Left lung (tissue), 10 donors: ENCODE measurements around the gene NEK5. TPM values are rescaled to one million over a fixed set of nuclear protein-coding genes. Genes with fewer than 3 reads are reported as not detected.

Experiments used
- ATAC-seq: fragments of 200-7000 bp; cut with Tn5 transposase; one replicate; pipeline ENCODE4 v1.9.1; 2020; ENCODE audit warnings: moderate library complexity
- DNase-seq, 4 donors: peaks; one replicate each; pipeline ENCODE4 v3.0.0-alpha.2; 2013 to 2020
- H3K27ac ChIP-seq, 2 donors: fragments of 200-600 bp; sonication (generic) in 1 of 2; one replicate each; pipeline versions ENCODE4 v1.5.0 to v1.8.0; 2020 to 2021
- H3K27me3 ChIP-seq, 2 donors: fragments of 200-600 bp; sonication (generic) in 1 of 2; one replicate each; pipeline versions ENCODE4 v1.5.0 to v1.8.0; 2020 to 2021
- H3K36me3 ChIP-seq, 2 donors: fragments of 200-600 bp; sonication (generic) in 1 of 2; one replicate each; pipeline versions ENCODE4 v1.5.0 to v1.8.0; 2020 to 2021
- H3K4me1 ChIP-seq, 2 donors: fragments of 200-600 bp; one replicate each; pipeline ENCODE4 v1.8.0; 2021
- H3K4me3 ChIP-seq, 2 donors: fragments of 200-600 bp; sonication (generic) in 1 of 2; one replicate each; pipeline versions ENCODE4 v1.5.0 to v1.8.0; 2020 to 2021; ENCODE audit warnings: mild to moderate bottlenecking in 1 of 2
- H3K9me3 ChIP-seq, 2 donors: fragments of 200-600 bp; sonication (generic) in 1 of 2; one replicate each; pipeline versions ENCODE4 v1.5.0 to v1.8.0; 2020 to 2021
- CTCF ChIP-seq, 2 donors: fragments of 200-600 bp; sonication (generic) in 1 of 2; IDR thresholded peaks; one replicate each; pipeline versions ENCODE4 v1.5.0 to v1.8.0; 2021; ENCODE audit warnings: antibody characterized with exemption in 2 of 2
- intact Hi-C, 2 donors: fragments of 100-400 bp; cut with DNase I; formaldehyde crosslinking; loops; one replicate each; pipeline versions ENCODE4 v1.11.2 to v1.14.2; 2022
- polyA plus RNA-seq, 6 donors: library from polyadenylated mRNA; unstranded; fragments of 120-200 nt; gene quantifications; one replicate each; pipeline ENCODE4 v1.2.1, GENCODE V29; 2013; ENCODE audit not compliant: insufficient read length in 6 of 6
- total RNA-seq, 2 donors: library from RNA; stranded (reverse); fragmentation: NEBNext Ultra II Directional; extraction: Animal tissue kit (Norgen Biotek cat#: 25700); gene quantifications; one replicate each; pipeline ENCODE4 v1.2.1, GENCODE V29; 2021
- donor health status: DM: no; HTN: yes; CAD: no.
- donor health status: DM: no; HTN: no; CAD: no.

NEK5 gene
- total and polyA plus RNA-seq, 8 donors: 0.41 to 6.9 (median 4.7) TPM

GRCh38 chr13:52024481-52024880 is 104.4 kb downstream of the NEK5 start, which contains the start of gene UTP14C:
Gene UTP14C (plus strand): TSS chr13:52024691. CDS start chr13:52028805, 4,114 bp downstream.
- H3K36me3 ChIP-seq: peaks cover 0 to 86% of the 10 kb centered on the region in 2 donors
- intact Hi-C loops: no loop called here
- no peak for TF ChIP-seq CTCF (IDR thresholded peaks at IDR 0.05)
- no peak within 1 kb of the TSS for H3K27ac ChIP-seq
- H3K27me3 ChIP-seq: no peaks in the 10 kb centered on the region
- ATAC-seq (no peak), DNase-seq (no peak)
- no peaks in the 10 kb centered on the region for H3K4me1 ChIP-seq
- H3K4me3 ChIP-seq: no peak within 1 kb of the TSS
- H3K9me3 ChIP-seq: no peaks in the 10 kb centered on the region

GRCh38 chr13:52022356-52022755 is 106.5 kb downstream of the NEK5 start:
- H3K27me3 ChIP-seq: no peaks in the 10 kb centered on the region
- ATAC-seq: no peak
- H3K4me3 ChIP-seq: no peak overlapping the region
- intact Hi-C loops: no loop called here
- no peaks in the 10 kb centered on the region for H3K4me1 ChIP-seq
- no peak for DNase-seq
- no peak for TF ChIP-seq CTCF (IDR thresholded peaks at IDR 0.05)
- H3K36me3 ChIP-seq: peaks cover 0 to 84% of the 10 kb centered on the region in 2 donors
- no peak overlapping the region for H3K27ac ChIP-seq
- no peaks in the 10 kb centered on the region for H3K9me3 ChIP-seq

GRCh38 chr13:52020191-52020590 is 108.7 kb downstream of the NEK5 start:
- H3K4me3 ChIP-seq: no peak overlapping the region
- intact Hi-C loops: no loop called here
- no peaks in the 10 kb centered on the region for H3K27me3 ChIP-seq
- H3K27ac ChIP-seq: no peak overlapping the region
- ATAC-seq (no peak), DNase-seq (no peak)
- no peaks in the 10 kb centered on the region for H3K9me3 ChIP-seq
- H3K36me3 ChIP-seq: peaks cover 0 to 79% of the 10 kb centered on the region in 2 donors
- no peak for TF ChIP-seq CTCF (IDR thresholded peaks at IDR 0.05)
- no peaks in the 10 kb centered on the region for H3K4me1 ChIP-seq

- Histone ChIP-seq H3K27ac (no peak overlapping the region), H3K4me1 (peaks cover 10 to 17% of the 10 kb centered on the region in 2 donors), H3K9me3 (no peaks in the 10 kb centered on the region), H3K36me3 (peaks cover 0 to 44% of the 10 kb centered on the region in 2 donors), H3K4me3 (no peak overlapping the region), H3K27me3 (peaks cover 0 to 5% of the 10 kb centered on the region in 2 donors)
- no peak for DNase-seq
- no peak for ATAC-seq
- intact Hi-C loops: no loop called here
- no peak for TF ChIP-seq CTCF (IDR thresholded peaks at IDR 0.05)
These were observed 112.6 kb downstream of the NEK5 start for GRCh38 chr13:52016296-52016695.

- peaks cover 0 to 26% of the 10 kb centered on the region in 2 donors for H3K27me3 ChIP-seq
- intact Hi-C loops: no loop called here
- no peak for TF ChIP-seq CTCF (IDR thresholded peaks at IDR 0.05)
- peak overlapping the region; percentile 95 to 98 for H3K4me3 ChIP-seq
- DNase-seq (no peak), ATAC-seq (no peak)
- peaks cover 0 to 13% of the 10 kb centered on the region in 2 donors for H3K36me3 ChIP-seq
- peak overlapping the region in 1 of 2 donors; percentile 48 for H3K27ac ChIP-seq
- H3K4me1 ChIP-seq: peaks cover 14 to 29% of the 10 kb centered on the region in 2 donors
- H3K9me3 ChIP-seq: no peaks in the 10 kb centered on the region
These were observed 116.4 kb downstream of the NEK5 start for GRCh38 chr13:52012512-52012836.
